HG03342 (cell line): ENCODE measurements around the gene GLB1L2.

Experiments used
- ATAC-seq: cut with Tn5 transposase; IDR thresholded peaks from one replicate; pipeline ENCODE4 v1.9.1; 2021; ENCODE audit warnings: mild to moderate bottlenecking, moderate library complexity; ENCODE audit not compliant: unreplicated experiment

GLB1L2 gene

DNA sequence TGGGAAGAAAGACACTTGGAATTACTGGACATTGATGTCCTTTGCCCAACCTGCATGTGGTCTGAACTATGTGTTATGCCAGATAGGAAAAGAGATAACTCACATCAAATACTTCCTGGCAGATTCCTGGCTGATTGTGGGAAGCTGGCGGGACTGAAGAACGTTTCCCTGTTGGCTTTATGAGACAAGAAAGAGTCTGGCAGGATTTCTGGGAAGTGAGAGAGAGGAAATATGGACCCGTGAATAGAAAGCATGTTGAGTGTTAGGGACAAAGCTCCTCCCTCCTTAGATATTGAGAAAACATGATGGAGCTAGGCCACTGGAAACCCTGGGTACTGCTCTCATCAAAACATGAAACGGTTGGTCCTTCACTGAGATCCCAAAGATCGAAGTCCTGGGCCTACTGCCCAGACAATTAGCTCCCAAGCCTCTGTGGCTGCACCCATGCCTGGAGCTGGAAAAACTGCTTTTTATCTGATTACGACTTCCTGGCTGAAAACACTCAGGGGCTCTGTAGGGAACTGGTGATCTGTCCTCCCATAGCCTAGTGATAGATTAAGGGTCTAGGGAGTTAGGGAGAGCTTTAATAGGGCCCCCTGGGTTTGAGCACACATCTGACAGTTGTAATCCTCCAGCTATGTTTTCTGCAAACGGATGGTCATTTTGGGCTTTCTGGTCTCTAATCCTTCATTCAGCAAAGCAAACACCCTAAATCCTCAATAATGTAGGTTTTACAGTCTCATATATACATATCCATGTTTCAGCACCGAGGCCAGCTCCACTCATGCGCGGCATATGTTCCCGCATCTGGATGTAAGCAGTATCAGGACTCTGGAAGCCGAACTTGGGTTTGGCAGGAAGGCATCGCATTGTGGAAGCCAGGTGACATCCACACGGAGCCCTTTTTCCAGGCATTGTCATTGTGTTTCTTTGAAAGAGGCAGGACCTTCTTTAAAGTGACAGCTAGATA is 86.4 kb downstream of the GLB1L2 start:
- no peak for ATAC-seq

DNA sequence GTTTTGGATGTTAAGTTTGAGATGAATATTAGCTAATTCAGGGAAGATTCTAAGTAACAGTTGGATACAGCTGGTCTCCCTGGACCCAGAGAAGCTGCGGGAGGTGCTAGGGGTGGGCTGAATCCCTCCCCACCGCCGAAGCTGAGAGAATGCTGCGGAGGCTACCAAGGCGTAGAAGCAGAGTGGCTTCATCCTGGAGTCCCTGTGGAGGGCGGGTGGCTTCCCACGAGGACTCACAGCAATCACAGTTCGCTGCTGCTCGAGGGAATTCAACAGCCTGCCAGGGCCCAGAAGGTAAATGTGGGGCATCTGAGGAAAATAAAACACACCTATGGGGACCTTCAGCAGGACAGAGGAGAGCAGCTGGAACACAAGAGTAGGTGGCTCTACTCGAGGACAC is 91.3 kb downstream of the GLB1L2 start:
- no peak for ATAC-seq

DNA sequence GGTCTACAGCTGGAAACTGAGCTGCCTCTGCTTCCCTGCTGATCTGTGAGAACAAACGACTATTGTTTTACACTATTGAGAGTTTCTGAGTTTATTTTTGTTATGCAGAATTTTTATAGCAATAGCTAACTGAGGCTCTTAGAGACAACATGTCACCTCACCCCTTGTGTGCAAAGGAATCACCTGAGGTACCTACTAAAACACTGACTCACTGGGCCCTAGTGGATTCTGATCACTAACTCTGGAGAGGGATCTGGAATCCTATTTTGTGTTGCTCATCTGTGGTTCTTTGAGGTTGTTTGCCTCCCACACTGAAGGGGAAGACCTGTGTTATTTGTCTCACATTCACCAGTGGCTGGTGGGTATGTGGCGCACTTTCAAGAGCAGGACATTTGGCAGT is 93.6 kb downstream of the GLB1L2 start:
- no peak for ATAC-seq
